Activated naive CD8-positive, alpha-beta T cell treated with anti-CD3 and anti-CD28 coated beads, Interleukin-2, amount 50 U/mL, for 16 hours (primary cell): ENCODE data around the gene RELL1.

Experiments
- DNase-seq: peaks from one replicate; pipeline ENCODE4 v3.0.0-alpha.2; 2020; ENCODE audit warnings: low read depth, low spot score

The RELL1 gene

DNA sequence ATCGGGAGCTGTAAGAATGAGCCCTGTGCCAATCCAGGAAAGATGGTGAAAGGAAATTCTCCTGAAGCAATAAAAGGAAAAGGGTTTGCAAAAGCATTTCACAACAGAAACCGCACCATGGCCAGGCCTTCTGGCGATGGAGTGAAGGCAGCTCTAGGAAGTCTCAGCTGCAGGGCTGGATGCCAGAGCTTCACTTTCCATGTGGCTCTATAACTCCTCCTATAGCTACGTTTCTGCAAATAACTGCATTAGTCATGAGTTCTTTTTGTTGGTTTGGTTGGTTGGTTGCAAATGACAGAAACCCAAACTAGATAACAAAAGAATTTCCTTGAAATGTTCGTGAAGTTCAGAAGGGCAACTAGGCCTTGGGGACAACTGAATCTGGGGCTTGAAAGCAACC, 84.6 kb downstream of the RELL1 start:
- no peak for DNase-seq

DNA sequence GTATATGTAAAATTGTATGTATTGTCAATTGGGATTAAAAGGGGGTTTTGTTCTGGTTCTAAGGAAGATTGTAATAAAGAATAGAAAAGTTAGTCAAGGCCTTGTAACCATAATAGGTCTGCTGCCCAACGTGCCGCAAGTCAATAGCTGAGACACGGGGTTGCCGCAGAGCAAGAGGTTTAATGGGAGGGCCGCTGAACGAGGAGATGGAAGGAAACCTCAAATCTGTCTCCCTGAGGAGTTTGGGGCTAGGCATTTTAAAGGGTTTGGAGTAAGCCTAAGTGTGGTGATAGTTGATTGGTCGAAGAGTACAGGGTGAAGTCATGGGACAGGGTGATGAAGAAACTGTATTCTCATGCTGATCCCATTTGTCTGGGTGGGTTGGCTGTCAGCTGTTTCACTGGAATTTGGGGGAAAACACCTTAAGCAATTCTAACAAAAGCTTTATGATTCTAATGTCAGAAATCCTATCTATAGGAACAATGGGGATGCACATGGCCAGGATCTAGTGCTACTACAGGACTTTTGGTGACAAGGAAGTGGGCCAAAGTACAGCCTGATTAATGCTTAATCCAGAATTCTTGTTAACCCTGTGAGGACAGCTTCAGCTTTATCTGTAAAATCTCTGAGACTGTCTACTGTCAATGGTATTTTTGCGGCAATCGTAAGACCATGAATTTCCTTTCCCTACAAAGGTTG, 86.9 kb downstream of the RELL1 start:
- no peak for DNase-seq

DNA sequence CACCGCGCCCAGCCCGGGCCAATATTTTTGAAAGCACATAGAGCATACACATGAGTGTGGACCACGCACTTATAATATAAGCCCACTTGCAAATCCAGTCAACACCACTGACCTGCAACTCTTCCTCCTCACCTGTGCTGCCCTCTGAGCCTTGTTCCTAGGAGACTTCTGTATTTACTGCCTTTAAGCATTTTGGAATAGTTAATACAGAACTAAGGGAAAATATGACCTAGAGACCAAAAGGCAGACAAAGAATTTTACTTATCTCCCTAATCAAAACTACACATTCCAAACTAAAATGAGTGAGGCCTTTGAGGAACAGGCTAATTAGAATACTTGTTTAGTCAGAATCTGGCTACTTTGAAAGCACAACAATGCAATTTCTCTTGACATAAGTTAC, 89.1 kb downstream of the RELL1 start:
- no peak for DNase-seq

DNA sequence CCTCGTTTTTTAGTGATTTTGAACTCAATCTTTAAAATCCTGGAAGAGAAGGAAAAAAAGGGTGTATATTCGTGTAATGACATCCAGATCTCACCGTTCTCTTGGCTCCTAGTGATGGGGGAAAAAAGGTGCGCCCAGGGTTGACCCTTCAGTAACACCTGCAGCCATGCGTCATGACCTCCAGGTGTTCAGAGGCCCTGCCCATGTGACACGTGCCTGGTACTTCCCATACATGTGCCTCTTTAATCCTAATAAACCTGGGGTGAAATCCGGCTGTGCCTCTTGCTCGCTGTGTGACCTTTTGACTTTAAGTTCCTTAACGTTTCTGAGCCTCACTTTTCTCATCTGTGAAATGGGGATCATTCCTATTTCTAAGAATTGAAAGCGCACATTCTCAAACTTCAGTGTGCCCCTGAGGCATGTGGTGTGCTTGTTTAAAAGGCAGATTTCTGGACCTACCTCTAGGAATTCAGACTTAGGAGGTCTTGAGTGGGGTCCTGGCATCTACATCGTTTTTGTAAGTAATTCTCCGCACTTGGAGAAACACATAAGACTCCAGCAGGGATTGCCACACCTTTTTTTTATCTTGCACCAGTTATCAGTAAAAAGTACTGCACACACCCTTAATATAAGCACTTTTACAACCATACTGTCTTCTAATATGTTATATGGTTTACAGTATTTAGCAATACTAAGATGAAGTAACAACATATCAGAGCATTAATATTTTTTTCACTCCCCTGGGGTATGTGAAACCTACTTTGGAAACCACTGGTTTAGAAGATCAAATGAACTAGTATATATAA, 90.1 kb downstream of the RELL1 start:
- DNase-seq: no peak

DNA sequence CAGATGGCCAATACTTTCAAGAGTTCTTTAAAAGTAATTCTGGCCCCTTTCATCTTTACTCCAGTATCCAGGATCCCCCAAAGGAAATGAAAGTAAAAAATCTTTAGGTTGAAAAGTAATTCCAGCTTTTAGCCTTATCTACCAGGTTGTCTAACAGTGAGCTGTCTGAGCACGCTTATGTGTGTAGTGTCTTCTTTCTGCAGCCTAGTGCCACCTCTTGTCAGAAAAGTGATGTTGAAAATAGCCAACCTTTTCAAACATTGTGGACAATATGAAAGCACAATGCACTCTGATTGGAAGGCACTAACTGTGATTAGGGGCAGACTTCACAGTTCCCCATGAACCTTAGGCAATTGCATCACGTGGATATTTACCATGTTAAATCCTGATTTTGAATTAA, 92.1 kb downstream of the RELL1 start:
- DNase-seq: no peak

DNA sequence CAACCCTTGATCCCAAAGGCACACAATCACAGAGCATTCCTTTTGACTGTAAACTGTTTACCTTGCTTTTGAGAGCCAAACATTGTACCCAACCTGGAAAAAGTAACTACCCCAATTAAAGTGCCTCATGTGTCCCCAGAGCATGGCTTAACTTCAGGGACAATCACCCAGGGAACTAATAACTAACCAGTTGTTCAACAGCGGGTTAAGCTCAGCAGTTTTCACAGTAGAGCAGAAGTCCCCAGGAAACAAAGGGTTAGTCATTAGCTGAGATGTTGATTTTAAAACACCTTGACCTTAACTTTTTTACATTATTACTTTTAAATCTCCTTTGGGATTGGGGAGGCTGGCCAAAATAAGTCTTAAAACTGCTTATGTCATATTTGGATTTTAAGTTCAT, 94.8 kb downstream of the RELL1 start:
- DNase-seq: no peak

DNA sequence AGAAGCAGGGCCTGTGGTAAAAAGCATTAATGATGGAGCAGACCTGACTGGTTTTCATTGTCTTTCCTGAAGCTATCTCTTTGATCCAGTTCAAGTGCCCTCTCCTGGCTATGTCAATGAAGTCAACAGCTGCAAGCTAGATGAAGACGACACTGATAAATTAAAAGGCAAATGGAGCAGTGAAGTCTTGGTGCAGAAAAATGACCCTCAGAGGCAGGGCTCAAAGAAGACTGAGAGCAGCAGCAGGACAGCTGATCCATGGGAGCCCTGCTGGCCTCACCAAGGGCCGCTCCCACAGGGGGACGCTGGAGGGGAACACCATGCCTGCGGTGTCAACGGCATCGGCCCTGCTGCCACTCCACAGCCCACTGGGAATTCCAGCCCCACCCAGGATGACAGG, 96.2 kb downstream of the RELL1 start:
- no peak for DNase-seq

DNA sequence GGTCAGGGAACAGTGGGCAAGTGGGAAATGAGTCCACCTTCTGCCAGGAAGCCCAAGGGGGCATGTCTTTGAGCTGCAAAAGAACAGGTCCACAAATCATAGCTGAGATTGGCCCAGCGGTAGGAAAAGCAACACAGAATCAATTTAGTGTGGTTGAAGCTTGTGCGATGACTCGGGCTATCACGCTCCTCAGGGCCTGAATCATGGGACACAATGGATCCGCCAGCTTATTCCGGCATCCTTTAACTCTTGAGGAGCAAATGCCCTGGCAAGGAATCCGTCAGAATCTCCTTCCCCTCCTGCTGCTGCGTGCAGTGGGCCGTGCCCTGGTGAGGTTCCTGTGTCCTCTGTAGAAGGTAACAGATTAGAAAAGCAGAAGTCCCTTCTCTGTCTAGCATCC, 98.0 kb downstream of the RELL1 start:
- no peak for DNase-seq

DNA sequence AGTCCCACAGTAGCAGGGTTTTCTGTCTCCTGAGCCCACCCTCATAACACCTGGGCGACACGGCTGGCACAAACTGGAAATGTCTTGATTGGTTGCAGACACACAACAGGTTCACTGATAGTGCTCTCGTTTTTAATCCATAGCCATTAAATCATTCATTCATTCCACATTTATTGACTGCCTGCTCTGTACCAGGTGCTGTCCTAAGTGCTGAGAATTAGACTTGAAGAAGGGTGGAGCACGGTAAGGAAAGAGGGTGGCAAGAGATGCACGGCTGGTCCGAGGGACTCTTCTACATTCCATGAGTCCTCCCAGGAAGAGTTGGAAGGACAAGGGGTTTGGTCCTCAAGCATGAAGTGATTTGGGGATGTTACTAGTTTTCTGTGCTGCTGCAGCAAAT, 100.0 kb downstream of the RELL1 start:
- no peak for DNase-seq

DNA sequence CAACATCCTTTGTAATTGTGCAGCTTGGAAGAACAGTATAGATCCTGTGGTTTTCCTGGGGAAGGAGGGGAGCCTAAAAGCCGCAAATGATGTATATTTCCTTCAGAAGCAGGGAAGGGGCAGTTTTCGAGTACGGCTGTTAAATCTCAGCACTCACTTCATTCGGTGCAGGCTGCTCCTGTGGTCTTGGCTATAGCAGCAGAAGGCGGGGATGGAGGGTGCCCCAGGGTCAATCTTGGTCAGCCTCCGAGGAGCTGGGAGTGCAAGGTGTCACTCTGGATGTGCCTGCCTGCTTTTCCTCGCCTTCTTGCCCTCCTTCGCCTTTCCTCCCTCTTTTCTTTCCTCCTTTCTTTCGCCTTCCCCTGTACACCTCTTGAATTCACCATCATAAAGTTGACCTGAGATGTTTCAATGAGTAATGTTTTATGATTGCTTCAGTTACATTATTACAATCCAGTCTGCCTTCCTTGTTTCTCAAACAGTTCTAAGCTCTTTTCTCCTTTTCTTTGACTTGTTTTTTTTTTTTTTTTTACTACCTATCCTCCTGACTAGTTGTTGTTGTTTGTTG, 101.6 kb downstream of the RELL1 start:
- DNase-seq: no peak

DNA sequence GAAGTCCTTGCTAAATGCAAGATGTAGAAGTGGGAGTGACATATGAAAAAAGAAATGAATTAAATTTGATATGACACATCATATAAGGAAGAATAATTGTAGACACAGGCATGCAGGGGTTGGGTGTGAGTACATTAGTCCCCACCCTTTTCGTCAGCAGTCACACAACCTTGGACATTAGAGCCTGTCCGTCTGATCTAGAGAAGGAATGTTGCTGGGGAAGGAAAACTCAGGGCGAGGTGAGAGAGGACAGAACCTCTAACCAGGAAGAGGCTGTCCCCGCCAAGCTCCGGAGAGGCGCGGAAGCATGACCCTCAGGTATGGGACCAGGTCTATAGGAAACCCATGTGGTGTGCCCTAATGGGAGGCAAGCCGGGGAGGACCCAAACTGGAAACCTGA, 102.1 kb downstream of the RELL1 start:
- DNase-seq: no peak

DNA sequence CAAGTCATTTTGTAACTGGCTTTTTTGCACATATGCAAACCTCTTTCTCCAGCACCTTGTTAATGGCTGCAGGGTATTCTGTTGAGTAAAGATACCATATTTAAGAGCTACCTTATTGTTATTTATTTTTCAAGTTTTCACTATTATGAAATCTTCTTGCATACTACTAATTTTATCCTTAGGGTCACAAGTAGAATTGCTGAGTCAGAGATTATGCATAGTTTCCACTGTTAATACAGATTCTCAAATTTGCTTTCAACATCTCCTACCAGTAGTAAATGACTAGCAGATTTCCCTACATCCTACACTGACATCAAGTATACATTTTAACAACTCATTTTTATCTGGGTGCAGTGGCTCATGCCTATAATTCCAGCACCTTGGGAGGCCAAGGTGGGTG, 112.6 kb downstream of the RELL1 start:
- DNase-seq: no peak

DNA sequence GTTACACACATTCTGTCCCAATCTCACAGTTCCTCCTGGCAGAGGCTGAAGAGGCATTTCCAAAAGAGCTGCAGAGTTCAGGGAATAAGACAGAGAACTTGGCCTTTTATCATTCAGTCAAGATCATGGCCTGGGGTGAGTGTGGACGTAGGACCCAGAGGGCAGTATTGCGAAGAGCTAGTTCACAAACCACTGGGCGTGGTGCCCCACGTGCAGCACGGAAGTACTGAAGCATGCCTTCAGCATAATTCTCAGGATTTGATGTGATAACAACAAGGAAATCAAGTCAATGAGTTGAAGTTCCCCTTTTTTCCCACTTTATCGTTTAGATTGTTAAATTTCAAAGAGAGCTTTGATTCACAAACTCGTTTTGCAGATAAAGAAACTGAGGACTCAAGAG, 117.7 kb downstream of the RELL1 start:
- no peak for DNase-seq

DNA sequence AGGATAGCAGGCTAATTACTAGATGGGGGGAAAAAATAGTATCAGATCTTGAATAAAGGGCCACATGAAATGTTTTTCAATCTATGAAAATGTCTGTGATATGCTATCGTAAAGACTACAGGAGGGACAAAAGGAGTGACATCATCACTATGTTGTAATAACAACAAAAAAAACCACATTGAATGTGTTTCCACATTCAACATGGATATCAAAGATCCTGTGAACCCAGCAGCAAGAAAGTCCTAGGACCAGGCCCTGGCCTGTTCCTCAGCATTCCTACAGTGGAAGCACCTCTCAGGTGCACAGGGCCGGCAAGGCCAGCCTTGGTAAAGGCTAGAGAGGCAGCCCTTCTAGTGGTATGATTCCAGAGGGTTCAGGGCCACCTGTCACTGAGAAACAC, 118.3 kb downstream of the RELL1 start:
- DNase-seq: no peak

DNA sequence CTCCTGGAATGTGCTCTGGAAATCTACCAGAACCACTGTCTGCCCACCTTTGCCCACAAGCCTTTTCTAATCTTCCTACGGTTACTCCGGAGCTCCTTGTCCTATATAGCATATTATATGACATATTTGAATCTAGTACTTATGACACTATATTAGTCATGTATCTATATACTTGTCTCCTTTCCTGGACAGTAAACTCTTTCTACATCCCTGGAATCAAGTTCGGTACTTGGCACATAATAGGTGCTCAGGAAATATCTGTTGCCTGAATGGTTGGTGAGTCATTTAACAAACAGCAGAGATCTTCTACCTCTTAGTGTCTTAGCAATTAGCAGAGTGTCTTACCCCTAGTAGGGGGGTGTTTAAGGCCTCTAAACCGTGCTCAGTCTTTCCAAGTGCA, 123.6 kb downstream of the RELL1 start:
- no peak for DNase-seq

DNA sequence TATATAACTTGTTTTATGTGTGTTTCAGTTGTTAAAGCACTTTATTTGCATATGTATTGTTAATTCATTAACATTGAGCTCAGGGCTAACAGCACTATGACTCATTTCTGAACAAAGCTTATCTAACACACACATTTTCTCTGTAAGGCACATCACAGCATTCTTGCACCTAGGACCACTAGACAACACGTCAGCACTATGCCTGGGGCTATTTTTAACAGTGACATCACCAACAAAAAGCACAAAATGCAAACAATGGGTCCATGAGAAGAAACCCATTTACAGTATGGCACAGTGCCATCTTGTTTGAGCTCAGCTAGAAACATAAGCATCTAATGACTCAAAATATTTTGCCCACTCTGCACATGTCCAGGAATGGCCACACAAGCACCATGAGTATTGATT, 124.4 kb downstream of the RELL1 start:
- DNase-seq: no peak

DNA sequence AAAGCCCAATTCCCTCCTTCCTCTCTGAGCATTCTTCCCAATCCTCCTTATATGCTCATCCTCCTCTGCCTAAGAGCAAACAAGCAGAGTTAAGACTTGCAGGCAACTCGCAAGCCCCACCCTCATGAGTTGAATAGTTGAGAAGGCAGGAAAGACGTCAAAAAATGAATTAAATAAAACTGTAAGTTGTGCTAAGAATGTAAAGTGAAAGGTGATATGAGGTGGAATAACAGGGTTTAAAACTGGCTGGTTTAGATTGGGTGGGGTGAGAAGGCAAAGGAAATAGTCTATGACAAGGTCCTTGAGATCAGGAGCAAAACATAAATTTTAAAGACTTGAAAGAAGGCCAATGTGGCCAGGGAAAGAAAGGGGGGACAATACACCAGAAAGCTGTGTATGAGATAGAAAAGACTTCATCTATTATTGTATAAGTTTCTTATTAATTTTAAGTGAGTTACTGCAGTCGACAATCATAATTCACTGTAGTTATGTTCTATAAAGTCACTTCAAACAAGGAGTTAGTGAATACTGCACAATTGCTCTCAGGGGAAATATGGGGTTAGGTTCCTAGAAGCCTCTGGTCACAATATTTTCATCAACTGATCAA, 124.9 kb downstream of the RELL1 start:
- no peak for DNase-seq
